Kidney capillary endothelial cell (primary cell): Measurements from ENCODE around the gene MRPS10.
"Not testable (repeated sequence)": the region's sequence is repeated elsewhere in the genome, so short reads cannot be mapped to it uniquely, and the experiment has no call there.

Experiments used
- DNase-seq: peaks from one replicate; pipeline ENCODE4 v3.0.0-alpha.2; 2018; ENCODE audit warnings: low spot score

The MRPS10 gene

GRCh38 chr6:42237857-42238256, 20.2 kb upstream of the MRPS10 start:
- DNase-seq = no peak

DNA sequence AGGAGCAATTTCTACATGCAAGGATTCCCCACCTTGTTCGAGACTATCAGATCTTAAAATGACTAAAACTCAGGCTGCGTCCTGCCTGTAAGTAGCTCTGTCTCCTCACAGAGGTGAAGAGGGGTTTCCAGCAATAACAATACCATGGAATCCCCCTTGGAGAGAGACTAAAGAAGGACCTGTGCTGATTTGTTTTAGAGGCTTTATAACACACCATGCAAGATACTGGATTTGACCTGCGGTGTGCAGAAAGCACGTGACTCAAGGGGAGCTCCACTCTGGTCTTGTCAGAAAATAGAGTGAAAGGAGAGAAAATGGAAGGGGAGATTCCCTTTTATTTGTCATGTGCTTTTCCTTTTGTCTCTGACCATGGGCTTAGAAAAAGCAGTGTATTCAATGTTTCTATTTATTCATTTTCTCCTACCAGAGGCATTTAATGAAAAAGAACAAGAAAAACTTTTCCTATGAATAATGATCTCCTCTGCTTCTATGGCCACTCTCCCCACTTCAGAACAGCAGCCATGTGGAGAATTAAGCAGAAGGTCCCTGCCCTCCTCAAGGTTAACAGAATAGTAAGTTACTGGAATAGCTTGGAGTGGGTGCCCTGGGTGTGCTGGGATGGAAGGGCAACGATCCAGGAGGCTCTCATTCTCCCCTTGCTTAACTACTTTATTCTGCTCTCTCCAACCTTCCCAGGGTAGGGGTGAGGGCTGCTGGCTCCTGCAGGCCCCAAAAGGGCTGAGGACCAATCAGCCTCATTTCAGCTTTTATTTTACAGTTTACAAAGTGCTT, 19.2 kb upstream of the MRPS10 start:
- no peak for DNase-seq

- no peak for DNase-seq
Observed at GRCh38 chr6:42236030-42236429, 18.4 kb upstream of the MRPS10 start.

- DNase-seq = no peak
Observed at GRCh38 chr6:42232035-42232434, 14.4 kb upstream of the MRPS10 start.

- DNase-seq = no peak
Observed at GRCh38 chr6:42230345-42231321, 13.0 kb upstream of the MRPS10 start.

DNA sequence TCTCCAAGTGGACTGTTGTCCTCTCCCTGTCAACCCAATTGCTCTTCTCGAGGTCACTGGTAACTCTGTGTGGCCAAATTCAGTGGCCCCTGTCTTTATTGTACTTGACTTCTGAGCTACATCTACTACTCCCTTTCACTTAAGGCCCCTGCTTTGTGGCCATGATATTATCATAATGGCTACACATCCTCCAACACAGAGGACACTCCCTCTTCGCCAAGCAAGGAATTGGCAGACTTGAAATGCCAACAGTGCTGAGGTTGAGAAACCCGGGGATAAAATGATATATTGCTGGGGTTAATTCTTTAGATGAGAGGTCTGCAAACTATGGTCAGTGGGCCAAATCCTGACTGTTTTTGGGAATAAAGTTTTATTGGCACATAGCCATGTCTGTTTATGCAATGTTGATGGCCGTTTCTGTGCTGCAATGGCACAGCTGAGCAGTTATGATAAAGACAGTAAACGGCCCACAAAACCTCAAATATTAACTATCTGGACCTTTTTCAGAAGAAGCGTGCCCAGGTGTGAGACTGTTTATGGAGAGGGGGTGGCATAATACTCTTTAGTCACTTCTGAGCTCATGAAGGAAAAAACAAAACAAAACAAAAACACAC, 12.0 kb upstream of the MRPS10 start:
- DNase-seq = no peak

GRCh38 chr6:42228305-42228704, 10.6 kb upstream of the MRPS10 start:
- DNase-seq = no peak

DNA sequence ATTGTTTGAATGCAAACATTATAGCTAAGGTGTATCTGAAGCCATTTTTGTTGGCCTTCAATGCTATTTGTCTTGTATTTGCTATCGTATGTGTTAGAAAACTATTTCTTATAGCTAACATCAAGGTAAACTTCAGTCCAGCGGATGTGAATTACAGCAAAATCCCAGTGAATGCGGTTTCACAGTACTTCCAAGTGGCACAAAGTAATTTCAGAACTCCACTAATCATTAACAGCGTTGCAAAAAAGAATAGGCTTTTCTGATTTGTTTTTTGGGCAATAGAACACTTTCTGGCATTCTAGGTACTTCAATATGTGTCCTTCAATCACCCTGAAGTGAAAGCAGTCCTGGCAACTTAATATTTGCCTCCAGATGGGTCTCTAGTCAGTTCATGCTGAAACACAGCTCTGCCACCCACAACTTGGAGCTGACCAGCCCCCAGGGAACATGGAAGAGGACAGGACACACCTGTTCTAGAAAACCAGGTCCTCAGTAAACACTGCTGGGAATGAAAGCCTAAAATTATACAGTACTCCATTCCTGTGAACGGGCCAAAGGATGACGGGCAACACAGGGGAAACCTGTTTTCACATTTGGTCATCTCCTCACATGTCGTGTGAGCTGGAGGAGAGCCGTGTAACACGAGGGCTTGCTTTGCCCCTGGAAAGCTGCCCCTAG, 9.7 kb upstream of the MRPS10 start:
- DNase-seq = no peak

DNA sequence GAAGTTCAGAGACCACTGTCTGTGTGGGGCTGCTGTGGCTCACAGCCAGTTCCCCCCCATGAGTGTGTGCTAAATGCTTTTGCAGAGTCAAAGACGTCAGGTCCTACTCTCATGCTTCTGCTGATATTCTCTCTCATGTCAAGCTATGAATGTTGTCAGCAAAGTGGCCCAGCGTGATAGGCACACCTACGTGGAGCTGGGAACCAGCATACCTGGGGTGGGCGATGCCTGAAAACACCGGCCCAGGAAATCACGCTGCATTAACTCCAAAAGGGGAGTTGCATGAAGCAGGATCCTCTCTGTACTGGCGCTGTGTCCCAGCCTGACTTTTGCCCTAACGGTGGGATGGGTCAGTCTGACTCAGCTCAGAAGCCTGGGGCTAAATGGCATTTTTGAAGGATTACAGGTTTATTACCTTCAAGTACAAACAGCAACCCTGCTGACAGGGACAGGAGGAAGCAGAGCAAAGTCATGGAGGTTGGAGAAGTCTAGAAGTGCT, 9.0 kb upstream of the MRPS10 start:
- DNase-seq = peak; percentile 8

GRCh38 chr6:42226161-42226611, 8.5 kb upstream of the MRPS10 start:
- DNase-seq = peak; percentile 30

- peak; percentile 10 for DNase-seq
Observed at GRCh38 chr6:42225419-42225818, 7.8 kb upstream of the MRPS10 start.

DNA sequence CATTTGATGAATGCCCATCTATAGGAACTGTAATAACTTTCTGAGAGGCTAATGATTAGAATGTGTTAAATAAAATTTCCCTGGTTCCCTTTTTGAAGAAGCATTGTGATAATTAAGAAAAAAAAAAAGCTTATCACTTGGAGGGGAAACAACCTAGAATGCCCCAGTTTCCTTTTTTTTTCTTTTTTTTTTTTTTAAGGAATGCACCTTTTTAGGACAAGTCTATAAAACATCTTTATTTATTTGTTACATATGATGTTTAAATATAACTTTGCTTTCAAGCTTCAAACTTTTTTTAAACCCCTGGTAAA, 7.3 kb upstream of the MRPS10 start:
- DNase-seq = no peak

DNA sequence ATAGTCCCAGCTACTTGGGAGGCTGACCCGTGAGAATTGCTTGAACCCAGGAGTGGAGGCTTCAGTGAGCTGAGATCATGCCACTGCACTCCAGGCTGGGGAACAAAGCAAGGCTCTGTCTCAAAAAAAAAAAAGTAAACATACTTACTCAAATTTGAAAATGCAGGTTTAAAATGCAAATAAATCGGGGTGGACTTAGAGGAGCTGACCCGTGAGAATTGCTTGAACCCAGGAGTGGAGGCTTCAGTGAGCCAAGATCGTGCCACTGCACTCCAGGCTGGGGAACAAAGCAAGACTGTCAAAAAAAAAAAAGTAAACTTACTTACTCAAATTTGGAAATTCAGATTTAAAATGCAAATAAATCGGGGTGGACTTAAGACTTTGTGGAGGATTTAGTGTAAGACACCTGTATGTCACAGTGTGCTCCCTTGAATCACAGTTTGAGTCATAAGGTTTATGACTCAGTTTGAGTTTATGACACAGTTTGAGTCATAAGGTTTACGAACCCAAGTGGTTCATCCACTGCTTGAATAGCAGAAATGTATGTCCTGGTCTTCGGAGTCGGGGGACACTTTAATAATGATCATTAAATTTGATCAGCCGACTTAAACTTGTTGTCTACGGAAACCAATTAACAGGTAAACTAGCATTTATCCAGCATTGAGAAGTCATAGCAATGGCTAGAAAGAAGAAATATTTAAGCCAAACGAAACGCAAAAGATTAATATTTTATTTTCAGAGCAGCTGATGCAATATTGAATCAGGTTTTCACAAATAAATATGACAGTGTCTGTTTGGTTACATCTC, 6.8 kb upstream of the MRPS10 start:
- DNase-seq = peak; percentile 75

GRCh38 chr6:42222448-42222847, 4.8 kb upstream of the MRPS10 start:
- no peak for DNase-seq

DNA sequence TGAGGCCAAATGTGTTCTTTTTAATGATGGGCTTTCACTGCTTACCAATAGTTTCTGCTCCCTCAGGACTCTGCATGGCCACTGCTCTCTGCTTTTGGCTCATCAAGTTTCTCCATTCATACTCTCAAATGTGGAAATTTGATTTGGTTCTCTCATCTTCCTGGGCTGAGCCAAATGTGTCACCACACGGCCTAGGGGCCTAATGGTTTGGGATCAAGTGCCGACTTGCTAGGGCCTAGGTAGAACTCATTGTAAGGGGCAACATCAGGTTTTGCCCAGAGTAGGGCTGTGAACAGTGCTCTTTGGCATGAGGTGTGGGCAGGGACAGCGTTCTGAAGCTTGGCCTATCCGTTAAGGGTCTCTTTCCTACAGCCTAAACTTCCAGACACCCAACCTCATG, 3.9 kb upstream of the MRPS10 start:
- DNase-seq = no peak

DNA sequence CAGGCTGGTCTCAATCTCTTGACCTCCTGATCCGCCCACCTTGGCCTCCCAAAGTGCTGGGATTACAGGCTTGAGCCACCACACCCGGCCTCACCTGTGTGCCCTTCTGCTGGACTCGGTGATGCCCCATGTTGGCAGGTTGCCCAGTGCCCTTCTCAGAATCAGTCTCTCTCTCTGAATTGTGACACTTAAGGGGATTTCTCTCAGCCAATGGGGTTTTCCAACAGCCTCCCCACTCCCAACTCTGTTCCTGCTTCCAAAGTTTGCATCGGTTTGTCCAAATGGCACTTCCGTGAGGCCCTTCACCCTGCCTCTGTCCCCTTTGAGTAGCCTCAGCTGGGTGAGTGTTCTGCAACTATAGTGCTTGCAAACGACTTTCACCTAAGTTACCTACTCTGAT, 3.1 kb upstream of the MRPS10 start:
- DNase-seq = no peak

GRCh38 chr6:42217157-42217518, 523 bp downstream of the MRPS10 start:
- peak; percentile 20 for DNase-seq

GRCh38 chr6:42216495-42216894, 1.2 kb downstream of the MRPS10 start:
- not testable (repeated sequence) for DNase-seq

GRCh38 chr6:42212442-42212841, 5.2 kb downstream of the MRPS10 start:
- DNase-seq = no peak

DNA sequence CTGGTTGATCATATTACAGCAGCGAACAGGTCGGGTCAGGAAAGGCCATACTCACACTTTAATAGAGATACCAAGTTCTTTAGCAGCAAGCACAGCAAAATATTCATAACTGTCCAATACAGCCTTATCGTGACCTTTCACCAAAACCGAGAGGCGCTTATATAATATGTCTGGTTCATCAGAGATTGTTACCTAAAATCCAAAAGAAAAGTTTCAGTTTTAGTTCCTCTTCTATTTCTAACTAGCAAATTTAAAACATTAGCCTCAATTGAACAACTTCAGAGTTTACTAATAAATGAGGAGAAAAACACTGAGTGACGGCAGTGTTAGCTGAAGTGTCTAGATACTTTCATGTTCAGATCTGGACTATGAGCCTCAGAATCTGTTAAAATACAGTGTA, 5.9 kb downstream of the MRPS10 start:
- DNase-seq = no peak

GRCh38 chr6:42210551-42210950, 7.1 kb downstream of the MRPS10 start:
- DNase-seq = no peak
